GM19372 (cell line): ENCODE data around the gene SKI.
"Not testable (repeated sequence)": the region's sequence is repeated elsewhere in the genome, so short reads cannot be mapped to it uniquely, and the experiment has no call there.

Source experiments
- ATAC-seq: cut with Tn5 transposase; IDR thresholded peaks from one replicate; pipeline ENCODE4 v1.9.1; 2021; ENCODE audit warnings: mild to moderate bottlenecking, low read depth, moderate library complexity; ENCODE audit not compliant: unreplicated experiment

The SKI gene

DNA sequence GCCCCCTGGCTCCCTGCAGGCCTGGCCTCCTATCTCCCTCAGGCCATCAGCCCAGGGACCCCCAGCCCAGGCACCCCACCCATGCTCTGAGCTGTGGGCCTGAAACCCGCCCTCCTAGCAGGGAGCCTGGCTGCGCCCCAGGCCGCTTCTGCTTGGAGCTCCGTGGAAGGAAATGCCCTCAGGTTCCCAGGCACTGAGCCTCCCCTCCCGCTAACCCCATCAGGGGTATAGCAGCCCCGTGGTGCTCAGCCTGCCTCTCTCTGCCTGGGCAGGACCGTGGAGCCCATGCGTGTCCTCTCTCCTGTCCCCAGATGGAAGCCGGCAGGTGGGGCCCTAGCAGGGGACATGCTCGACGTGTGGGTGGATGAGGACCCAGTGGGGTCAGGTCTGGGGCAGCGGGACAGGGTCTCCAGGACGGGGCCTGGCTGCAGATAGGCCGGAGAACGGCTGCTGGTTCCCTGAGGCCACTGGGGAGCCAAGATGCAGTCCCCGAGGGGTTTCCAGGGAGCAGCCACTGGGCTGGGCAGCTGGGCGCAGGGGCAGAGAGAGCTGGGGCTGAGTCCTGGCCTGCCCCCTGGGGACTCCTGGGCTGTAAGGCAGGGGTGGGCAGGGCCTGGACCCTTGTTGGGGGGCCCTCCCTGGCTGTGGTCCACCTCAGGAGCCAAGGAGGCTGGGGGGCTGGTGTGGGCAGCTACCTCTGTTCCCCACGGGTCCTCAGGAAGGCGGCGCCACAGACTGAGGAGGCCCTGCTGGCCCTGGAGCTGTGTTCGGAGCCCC is 87.7 kb downstream of the SKI start:
- ATAC-seq: no peak

DNA sequence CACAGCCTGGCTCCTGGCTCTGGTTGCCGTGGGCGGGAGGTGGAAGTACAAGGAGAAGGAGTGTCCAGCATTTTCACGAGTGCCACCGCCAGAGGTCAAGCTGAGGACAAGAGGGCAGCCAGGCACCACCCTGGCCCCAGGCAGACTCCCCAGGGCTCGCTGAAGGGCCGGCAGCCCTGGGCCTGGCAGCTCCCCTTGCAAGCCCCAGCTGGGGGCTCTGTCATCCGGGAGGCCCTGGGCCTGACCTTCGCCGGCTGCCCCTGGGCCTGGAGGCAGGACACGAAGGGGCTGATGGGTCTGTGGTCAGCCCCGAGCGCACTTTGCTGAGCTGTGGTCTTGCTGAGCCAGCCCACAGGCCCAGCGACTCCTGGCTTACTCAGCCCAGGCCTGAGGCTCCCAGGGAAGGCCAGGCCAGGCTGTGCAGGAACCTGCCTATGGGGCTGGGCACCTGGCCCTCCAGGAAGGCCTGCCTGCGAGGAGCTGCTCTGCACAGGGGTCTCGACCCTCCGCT is 88.4 kb downstream of the SKI start:
- ATAC-seq: no peak

DNA sequence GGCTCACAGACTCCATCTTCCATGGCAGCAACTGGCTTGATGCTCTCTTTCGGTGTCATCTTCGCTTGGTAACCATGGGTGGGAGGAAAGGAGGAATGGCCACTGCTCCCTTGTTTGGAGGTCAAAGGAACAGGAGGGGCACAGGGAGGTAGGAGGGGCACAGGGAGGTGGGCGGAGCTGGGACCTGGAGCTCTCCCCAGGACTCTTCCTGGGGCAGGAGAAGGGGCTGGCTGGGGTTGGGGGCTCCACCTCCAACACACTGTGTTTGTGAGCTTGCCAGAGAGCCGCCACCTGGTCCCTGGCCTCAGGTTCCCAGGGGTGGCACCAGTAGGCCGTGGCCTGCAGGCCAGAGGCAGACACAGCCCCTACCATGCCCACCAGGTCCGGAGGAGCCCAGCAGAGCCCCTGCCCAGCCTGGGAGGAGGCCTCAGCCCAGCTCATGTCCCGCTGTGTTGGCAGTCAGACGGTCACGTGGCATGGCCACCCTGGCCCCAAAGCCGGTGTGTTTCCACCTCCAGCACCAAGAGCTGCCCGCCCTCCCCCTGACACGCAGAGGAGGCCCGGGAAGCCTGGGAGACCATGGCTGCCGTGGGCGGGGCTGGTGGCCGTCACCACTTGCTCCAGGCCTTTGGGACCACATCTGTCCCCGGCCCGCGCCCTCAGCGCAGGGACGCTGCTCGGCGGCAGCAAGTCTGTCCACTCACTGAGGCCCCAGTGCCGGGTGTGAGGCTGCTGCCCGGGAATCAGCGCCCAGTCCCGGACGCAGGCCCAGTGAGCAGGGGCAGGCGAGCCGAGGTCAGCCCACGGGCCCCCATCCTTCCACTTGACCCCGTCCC is 89.3 kb downstream of the SKI start:
- no peak for ATAC-seq

DNA sequence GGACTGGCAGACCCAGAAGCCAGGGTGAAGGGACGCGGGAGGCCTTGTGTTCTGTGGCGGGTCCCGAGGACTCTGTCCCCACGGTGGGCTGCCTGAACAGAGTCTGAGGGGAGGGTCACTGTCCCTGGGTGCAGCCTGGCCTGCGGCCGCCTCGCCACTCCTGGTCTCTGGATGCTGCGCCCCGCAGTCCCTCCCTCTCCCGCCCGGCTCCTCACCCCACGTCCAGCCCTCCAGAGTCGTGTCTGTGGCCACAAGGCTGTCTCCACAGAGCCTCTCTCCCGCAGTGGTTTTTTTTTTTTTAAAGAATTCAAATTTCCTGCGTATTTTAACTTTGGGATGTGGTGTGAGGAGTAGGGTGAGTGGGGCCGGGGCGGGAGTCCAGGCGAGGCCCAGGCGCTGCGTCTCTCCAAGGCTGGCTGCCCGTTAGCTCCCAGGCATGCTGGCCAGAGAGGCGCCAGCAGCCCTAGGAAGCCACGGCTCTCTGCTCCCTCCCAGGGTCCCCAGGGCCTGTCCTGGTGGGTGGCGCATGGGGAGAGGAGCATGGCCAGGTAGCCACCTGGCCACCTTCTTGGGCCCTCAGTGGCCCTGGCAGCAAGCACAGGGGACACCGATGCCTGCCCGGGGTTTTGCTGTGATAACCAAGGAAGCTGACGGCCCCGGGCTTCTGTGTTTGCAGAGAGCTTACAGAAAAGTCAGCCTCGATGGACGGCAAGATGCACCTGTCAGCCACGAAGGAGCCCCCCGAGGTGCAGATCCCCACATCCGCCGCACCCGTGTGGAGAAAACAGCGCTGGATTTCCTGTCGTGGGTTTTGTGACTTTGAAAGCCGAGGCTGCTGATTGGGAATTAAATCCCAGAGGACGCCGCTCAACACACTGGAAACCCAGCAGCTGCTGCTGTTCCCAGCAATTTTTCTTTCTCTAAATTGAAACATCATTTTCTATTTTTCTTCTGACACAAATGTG is 90.5 kb downstream of the SKI start:
- no peak for ATAC-seq

DNA sequence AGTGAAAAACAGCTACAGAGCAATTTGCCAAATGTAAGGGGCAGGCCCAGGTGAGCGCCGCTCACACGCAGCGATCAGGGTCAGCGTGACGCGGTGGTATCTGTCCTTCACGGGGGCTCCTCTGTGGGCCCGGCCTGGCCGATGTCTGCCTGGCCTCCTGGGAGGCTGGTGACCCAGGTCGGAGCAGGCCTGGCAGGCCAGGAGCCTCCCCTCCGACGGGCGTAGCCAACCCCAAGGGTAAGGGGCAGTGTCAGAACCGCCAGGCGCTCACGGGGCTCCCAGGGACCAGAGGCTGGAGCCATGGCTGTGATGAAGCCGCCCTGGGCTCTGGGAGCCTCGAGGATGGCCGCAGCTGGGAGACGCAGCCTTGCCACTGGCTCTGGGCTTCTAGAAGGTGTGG is 91.2 kb downstream of the SKI start:
- no peak for ATAC-seq

DNA sequence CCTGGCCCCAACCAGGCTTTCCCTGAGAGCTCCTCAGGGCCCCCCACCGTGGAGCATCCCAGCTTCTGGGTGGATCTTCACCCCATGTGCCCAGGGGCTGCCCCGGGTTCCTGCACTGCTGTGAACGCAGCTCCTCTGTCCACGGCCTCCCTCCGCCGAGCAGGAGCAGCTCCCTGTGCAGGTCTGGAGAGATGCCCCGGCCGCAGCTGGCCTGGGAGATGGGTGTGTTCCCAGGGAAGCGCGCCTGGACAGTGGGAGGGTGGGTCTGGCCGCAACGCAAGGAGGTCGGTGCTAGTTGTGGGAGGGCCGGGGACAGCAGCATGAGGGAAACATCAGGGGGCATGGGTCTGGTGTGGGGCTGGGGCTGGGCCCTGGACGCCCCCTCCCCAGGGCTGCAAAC is 91.9 kb downstream of the SKI start:
- no peak for ATAC-seq

DNA sequence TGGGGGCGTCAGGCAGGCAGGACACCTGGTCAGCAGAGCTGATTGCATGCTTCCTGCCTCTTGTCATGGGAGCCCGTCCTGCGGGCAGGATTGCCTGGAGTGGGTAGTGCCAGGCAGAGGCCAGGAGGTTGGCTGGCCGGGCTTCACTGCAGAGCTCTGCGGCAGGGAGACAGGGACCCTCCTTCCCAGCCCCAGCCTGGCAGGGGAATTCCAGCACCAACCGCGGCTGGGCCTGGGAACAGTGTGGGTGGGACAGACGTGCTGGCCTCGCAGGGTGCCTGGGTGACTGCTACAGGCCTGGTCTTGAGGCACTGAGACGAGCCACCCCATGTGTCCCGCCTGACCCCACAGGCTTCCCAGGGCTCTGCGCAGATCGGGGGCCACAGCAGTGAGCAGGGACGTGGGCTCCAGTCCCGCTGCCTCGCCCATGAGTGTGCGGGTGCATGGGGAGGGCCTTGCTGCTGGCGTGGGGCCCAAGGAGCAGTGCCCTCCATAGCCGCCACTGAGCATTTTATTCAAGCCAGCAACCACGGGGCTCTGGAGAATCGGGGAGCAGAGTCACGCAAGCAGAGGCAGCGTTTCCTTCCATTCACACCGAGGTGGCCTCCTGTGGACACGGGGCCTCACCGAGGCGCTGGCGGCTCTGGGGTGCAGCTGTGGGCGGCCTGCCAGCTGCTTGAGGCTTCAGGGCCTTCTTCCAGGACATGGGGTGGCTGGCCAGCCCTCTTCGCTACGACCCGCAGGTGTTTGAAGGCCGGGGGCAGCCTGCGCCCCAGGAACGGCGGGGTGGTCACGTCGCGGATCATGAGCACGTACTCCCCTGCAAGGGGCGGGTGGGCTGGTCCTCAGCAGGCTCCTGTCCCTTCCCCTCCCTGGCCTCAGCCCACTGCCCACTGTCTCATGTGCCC is 92.9 kb downstream of the SKI start:
- no peak for ATAC-seq

DNA sequence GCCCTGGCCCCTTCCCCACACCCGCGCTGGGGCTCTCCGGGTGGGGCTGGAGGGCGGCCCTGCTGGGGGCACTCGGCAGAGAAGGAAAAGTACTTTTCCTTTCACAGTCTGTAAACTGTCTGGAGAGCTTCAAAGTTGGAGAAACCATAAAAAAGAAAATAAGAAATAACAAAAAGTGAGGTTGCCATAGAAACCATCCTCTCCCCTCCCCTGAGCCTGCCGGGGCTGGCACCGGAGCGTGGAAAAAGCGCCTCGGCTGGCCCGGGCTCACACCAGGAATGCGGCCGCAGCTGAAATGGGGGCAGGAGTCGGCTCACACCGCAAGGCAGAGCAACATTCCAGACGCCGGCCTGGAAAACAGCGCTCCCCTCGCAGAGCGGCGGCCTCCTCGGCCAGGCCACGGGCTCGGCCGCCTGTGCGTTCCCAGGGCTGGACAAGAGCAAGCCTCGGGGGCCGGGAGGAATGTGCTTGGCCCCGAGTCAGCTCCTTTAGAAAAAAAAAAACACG is 94.0 kb downstream of the SKI start:
- no peak for ATAC-seq

DNA sequence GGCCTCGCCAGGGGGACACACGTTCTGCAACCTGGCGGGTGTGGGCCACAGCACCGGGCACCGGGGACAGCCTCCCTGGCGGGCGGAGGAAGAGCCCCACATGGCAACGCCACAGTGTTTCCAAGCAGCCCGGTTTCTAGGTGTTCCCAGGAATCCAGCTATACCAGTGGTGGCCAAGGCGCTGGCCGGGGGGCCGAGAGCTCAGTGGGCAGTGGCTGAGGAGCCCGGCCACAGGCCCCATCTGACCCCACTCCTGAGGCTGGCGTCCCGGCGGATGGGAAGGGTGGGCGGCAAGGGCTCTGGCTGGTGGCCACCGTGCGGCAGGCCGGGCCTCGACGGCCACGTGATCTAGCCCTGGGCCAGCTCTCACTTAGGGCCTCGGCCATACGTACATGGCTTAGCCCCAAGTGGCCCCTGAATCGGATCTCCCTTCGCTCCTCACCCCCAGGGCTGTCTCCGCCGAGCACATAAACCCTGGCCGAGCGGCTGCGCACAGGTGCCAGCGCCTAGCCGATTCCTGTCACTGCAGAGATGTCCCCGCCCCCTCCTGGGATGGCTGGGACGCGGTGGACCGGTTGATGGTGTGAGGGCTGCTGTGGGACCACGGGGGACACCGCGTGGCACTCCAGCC is 94.6 kb downstream of the SKI start:
- no peak for ATAC-seq

DNA sequence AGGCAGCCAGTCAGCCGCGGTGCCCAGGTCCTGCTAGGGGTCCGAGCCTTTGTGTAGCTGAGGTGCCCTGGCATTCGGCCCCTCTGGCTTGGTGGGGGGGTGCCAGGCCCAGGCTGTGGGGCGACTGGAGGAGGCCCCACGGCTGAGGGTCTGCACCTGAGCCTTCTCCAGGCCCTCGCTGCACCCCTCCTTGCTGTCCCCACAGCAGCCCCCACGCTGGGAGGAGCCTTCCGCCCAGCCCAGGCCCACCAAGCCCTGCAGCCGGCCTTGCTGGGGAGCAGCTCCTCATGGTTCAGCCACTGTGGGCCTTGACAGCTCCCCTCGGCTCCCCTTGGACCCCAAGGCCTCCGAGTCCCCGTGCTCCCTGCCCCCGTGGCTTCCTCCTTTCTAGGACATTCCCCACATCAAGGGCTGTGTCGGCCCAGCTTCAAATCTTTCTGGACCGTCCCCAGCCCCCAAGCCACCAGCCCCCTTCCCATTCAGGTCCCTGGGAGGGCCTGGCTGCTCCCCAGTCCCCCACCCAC is 95.4 kb downstream of the SKI start:
- no peak for ATAC-seq

DNA sequence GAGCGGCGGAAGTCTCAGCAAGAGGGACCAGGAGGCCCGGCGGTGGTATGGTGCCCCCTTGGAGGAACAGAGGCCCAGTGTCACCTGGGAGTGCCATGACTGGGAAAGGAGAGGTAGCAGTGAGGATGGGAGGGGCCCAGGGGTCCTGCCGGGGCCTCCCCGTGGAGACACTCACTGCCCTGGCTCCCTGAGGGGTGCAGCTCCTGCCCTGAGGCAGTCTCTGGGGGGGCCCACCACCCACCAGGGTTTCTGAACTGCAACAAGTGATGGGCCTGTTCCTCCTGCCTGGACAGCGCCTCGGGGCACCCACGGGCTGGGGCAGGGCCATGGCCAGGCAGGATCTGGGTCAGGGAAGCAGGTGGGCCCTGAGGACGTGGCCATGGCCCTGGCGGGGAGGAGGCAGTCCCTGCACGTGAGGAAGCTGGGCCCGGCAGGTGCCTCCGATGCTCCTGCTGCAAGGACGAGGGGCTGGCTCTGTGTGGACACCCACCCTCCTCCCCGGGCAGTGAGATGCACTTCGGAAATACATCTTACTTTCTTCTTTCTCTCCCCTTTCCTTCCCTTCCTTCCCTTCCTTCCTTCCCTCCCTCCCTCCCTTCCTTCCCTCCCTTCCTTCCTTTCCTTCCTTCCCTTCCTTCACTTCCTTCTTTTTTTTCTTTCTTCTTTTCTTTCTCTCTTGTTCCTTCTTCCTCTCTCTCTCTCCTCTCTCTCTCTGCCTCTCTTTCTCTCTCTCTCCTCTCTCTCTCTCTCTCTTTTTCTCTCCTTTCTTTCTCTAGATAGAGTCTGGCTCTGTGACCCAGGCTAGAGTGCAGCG is 96.6 kb downstream of the SKI start:
- no peak for ATAC-seq

DNA sequence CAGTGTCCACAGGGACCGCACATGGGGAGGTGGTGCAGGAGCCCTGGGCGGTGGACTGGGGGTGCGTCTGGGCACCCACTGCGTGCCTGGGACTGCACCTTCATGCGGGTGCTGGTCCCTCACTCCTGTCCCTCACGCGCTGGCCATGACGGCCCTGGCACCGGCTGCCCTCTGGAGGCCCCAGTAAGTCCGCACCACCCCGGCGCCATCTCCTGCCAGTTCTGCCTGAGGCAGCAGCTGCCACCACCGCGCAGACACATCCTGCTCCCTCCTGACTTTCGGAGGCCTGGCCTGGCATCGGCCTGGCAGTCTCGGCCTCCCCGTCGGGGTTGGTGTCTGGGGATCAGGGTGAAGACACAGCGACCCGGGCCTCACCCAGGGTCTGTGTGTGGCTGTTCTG is 98.4 kb downstream of the SKI start:
- ATAC-seq: no peak

DNA sequence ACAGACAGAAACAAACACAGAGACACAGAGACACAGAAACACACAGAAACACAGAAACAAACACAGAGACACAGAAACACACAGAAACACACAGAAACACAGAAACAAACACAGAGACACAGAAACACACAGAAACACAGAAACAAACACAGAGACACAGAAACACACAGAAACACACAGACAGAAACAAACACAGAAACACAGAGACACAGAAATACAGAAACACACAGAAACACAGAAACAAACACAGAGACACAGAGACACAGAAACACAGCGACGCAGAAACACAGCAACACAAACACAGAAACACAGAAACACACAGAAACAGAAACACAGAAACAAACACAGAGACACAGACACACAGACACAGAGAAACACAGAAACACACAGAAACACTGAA is 99.0 kb downstream of the SKI start:
- not testable (repeated sequence) for ATAC-seq

DNA sequence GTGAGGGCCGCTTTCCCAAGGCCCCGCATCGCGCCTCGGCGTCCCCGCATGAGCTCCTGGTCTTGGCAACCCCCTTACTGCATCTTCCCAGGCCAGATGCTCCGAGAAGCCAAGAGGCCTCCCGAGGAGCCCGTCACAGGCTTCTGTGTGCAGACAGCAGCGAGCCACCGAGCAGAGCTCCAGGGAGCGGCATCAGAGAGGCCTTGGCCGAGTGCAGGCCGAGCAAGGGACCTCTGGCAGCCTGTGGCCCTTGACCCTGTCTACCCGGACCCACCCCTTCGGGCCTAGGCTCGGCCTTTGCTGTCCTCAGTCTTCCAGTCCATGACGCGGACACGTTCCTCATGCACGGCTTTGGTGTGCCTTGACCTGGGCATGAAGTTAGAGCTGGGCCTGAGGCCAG is 99.7 kb downstream of the SKI start:
- no peak for ATAC-seq

DNA sequence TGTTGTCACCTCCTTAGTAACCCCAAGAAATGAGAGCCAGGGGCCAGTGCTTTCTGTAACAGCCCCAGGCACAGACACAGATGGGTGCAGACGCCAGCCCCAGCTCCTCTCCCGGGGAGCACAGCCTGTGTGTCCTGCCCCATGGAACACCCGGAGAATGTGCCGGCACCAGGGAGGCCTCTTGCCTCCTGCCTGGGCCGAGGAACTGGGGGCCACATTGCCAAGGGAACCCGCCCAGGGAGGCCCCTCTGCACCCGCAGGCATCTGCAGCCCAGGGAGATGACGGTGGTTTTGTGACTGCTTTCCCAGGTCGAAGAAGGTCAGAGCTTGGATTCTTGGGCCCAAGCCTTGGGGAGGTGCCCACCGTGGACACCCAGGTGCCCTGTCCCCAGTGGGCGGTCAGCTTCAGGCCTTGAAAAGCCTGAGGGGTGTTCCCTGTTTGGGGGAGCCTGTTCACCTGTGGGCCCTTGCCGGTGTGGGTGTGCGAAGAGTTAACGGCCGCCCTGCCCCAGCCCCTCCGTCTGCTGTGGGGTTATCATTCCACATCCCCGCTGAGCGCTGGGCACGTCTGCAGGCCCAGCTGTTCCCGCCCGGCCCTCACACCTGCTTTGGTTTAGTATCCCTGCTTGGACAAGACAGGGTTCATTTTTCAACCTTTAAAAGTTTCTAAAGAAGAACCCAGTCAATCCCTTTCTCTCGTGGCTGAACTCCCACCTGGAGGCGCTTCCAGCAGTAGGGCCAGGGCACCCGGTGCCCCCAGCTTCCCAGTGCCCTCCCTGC is 100.7 kb downstream of the SKI start:
- no peak for ATAC-seq

DNA sequence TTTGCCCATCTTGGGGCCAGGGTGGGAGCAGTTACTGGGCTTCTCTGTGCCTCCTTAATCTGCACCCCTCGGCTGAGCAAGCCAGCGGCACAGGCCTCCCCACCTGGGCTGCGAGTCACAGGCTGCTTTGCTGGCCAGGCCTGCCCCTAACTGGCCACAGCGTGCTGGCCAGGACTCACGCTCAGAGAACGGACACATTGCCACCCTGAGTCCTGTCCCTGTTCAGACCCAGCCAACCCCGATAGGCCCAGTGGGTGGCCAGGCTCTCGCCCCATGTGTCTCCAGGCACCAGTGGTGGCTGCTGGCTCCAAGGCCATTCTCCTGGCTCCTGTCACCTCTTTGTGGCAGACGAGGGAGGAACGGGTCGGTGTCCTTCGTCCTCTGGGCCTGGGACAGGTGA is 101.9 kb downstream of the SKI start:
- ATAC-seq: no peak

DNA sequence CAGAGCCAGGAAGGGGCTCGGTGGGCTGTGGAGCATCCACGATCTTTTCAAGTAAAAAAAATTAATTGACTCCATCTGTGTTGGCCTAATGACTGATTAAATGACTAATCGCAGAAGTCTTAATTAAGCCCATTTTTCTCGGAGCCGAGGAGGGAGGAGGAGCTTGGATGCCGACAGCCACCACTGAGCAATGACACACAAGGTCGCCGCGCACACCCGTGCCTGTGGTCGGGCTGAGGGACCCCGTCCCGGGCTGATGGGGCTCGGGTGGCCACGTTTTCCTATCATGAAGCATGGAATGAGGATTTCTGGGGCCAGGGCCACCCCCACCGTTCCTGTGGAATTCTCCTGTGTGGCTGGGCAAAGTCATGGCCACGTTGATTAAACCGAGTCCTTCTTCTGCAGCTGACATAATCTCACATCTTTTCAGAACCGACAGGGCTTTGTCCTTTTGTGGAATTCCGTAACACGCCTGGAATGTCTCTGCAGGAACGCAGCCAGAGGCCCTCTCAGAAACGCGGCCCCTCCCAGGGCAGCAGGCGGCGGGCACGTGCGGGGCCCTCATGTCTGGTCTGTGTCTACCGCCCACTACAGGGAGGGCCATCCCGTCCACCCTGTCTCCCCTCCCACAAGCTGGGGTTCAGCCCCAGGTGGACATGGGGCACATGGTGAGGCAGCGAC is 102.5 kb downstream of the SKI start:
- ATAC-seq: no peak
